Tibial artery (tissue), 4 donors: ENCODE measurements around the gene ELP4.
A peak's percentile ranks its signal among the peaks of the same experiment; 100 is the strongest.

Source experiments
- DNase-seq, 2 donors: peaks; one replicate each; pipeline ENCODE4 v3.0.0-alpha.2; 2019
- H3K27ac ChIP-seq, 2 donors: fragments of 200-600 bp; sonication (generic) in 1 of 2; 1 replicate in 1 of 2; 2 replicates in 1 of 2; pipeline ENCODE4 v1.5.1; 2018 to 2019; ENCODE audit warnings: mild to moderate bottlenecking in 1 of 2
- H3K27me3 ChIP-seq, 2 donors: fragments of 200-600 bp; sonication (generic) in 1 of 2; one replicate each; pipeline versions ENCODE4 v1.5.1 to v1.6.0; 2016 to 2019
- H3K36me3 ChIP-seq, 3 donors: fragments of 200-600 bp; sonication (generic) in 2 of 3; one replicate each; pipeline ENCODE4 v1.5.1; 2016 to 2019; ENCODE audit warnings: mild to moderate bottlenecking in 2 of 3
- H3K4me1 ChIP-seq, 4 donors: fragments of 200-600 bp; sonication (generic) in 2 of 4; 1 replicate in 3 of 4; 2 replicates in 1 of 4; pipeline ENCODE4 v1.5.1; 2016 to 2019
- H3K4me3 ChIP-seq, 2 donors: fragments of 200-600 bp; sonication (generic) in 1 of 2; 1 replicate in 1 of 2; 2 replicates in 1 of 2; pipeline ENCODE4 v1.5.1; 2018 to 2019; ENCODE audit warnings: mild to moderate bottlenecking in 2 of 2
- H3K9me3 ChIP-seq, 3 donors: fragments of 200-600 bp; sonication (generic) in 1 of 3; one replicate each; pipeline ENCODE4 v1.5.1; 2016 to 2019
- CTCF ChIP-seq, 2 experiments: fragments of 200-600 bp in 1 of 2; fragments of 450-650 bp in 1 of 2; IDR thresholded peaks; one replicate each; pipeline ENCODE4 v1.5.1; 2017 to 2019; ENCODE audit warnings: antibody characterized with exemption in 2 of 2, mild to moderate bottlenecking in 1 of 2, moderate library complexity in 1 of 2
- intact Hi-C: fragments of 100-400 bp; cut with DNase I; formaldehyde crosslinking; loops from one replicate; pipeline ENCODE4 v1.15.0; 2023; ENCODE audit warnings: low total_unique reads

ELP4 gene

DNA sequence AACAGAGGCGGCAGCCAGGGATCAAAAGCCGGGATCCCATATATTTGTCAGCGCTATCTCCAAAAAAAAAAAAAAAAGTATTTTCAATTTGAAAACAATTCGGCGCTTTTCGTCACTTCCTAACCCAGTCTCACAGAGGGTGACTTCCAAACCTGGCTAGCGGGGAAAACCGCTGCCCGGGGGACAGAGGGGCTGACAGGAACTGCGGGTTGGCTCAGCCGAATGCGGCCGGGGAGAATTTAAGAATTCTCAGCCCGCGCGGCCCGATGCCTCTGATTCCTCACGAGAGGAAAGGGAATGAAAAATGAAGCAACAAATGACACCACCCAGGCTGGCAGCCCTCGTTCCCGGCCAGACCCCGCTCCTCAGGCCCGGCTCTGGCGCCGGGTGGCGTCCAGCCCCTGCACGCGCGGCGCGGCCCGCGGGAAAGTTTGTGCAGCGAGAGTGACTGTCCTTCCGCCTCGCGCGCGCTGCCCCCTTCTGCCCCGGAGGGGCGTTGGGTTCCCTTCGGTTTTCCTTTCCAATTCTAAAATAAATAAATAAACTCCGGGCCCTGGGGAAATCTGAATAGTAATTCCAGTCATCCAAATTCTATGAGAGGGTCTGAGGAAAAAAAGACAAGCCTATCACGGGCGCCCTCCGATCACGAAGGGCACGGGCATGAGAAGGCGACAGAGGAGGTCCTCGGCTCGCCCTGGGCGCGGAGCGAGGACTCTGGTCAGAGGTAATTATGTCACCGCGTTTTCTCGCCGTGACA is 306.3 kb downstream of the ELP4 start:
- DNase-seq = no peak
- Histone ChIP-seq H3K9me3 (peaks cover 0 to 6% (median 0%) of the 10 kb centered on the region in 3 donors), H3K4me3 (peak overlapping the region; percentile 13 to 44), H3K4me1 (peaks cover 0 to 76% (median 73%) of the 10 kb centered on the region in 4 donors), H3K27ac (no peak overlapping the region), H3K27me3 (peaks cover 7 to 100% of the 10 kb centered on the region in 2 donors), H3K36me3 (no peaks in the 10 kb centered on the region)
- no peak for TF ChIP-seq CTCF (IDR thresholded peaks at IDR 0.05)
- intact Hi-C loops = no loop called here

- H3K36me3 ChIP-seq = no peaks in the 10 kb centered on the region
- H3K4me1 ChIP-seq = peaks cover 0 to 69% (median 66%) of the 10 kb centered on the region in 4 donors
- intact Hi-C loops = no loop called here
- H3K27ac ChIP-seq = no peak overlapping the region
- no peak for TF ChIP-seq CTCF (IDR thresholded peaks at IDR 0.05)
- no peak for DNase-seq
- peaks cover 7 to 100% of the 10 kb centered on the region in 2 donors for H3K27me3 ChIP-seq
- peaks cover 0 to 6% (median 0%) of the 10 kb centered on the region in 3 donors for H3K9me3 ChIP-seq
- peak overlapping the region; percentile 13 to 44 for H3K4me3 ChIP-seq
Measured at GRCh38 chr11:31816468-31817053, 307.0 kb downstream of the ELP4 start.

DNA sequence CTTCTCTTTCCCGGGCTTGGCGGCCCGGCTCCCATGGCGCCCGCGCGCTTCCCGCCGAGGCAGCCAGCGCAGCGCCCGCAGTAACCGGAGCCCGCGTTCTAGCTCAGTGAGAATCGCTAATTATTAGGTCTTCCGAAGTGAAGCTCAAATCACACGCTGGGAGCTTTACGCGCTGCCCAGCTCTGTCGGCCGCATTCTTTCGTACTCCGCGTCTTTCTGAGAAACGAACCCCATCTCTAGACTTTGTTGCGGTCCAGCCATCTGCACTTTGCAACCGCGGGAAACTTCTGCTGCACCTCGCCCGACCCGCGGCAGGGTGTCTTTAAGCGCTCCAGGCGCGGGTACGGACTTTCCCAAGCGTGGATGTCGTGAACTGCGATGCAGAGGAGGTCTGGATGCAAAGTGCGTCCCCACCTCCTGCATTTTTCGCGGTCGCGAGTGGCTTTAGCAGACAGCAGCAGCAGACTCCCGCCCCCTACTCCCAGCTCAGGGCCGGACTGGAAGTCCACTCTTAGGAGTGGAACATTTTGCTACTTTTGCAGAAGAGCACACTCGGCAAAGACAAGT is 307.6 kb downstream of the ELP4 start:
- H3K27me3 ChIP-seq = peaks cover 7 to 100% of the 10 kb centered on the region in 2 donors

GRCh38 chr11:31817621-31818424 is 308.3 kb downstream of the ELP4 start:
- no peak for TF ChIP-seq CTCF (IDR thresholded peaks at IDR 0.05)
- H3K36me3 ChIP-seq = no peaks in the 10 kb centered on the region
- H3K27me3 ChIP-seq = peaks cover 7 to 100% of the 10 kb centered on the region in 2 donors
- peaks cover 0 to 56% (median 54%) of the 10 kb centered on the region in 4 donors for H3K4me1 ChIP-seq
- no peak overlapping the region for H3K27ac ChIP-seq
- intact Hi-C loops = no loop called here
- no peak for DNase-seq
- peaks cover 0 to 6% (median 0%) of the 10 kb centered on the region in 3 donors for H3K9me3 ChIP-seq
- peak overlapping the region; percentile 8 to 44 for H3K4me3 ChIP-seq

More for the DNA sequence above, 307.6 kb downstream of the ELP4 start:
- Histone ChIP-seq H3K4me1 (peaks cover 0 to 63% (median 61%) of the 10 kb centered on the region in 4 donors), H3K36me3 (no peaks in the 10 kb centered on the region), H3K4me3 (peak overlapping the region; percentile 5 to 44), H3K9me3 (peaks cover 0 to 6% (median 0%) of the 10 kb centered on the region in 3 donors), H3K27ac (no peak overlapping the region)
- DNase-seq = no peak
- intact Hi-C loops = no loop called here
- no peak for TF ChIP-seq CTCF (IDR thresholded peaks at IDR 0.05)

DNA sequence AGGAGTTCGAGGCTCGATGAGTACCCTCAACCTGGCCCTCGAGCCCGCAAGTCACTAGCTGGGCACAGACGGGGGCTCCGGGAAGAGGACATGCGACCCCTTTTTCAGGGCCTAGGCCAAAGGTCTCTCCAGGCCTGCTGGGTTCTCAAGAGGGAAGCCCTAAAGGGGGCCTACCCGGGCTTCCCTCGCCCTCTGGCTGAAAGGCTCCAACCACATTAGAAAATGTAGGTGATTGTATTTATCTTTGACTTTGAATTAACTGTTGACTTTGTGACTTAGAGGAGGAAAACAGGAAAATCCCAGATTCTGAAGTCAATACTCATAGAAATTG is 308.8 kb downstream of the ELP4 start:
- intact Hi-C loops = no loop called here
- H3K4me3 ChIP-seq = no peak overlapping the region
- peaks cover 0 to 6% (median 0%) of the 10 kb centered on the region in 3 donors for H3K9me3 ChIP-seq
- no peak overlapping the region for H3K27ac ChIP-seq
- H3K4me1 ChIP-seq = peaks cover 0 to 51% (median 48%) of the 10 kb centered on the region in 4 donors
- no peaks in the 10 kb centered on the region for H3K36me3 ChIP-seq
- TF ChIP-seq CTCF (IDR thresholded peaks at IDR 0.05) = no peak
- peaks cover 7 to 100% of the 10 kb centered on the region in 2 donors for H3K27me3 ChIP-seq
- no peak for DNase-seq
